K562 (cell line): ENCODE results near the gene DENND1A. TPM values are rescaled to one million over a fixed set of nuclear protein-coding genes. Genes with fewer than 3 reads are reported as not detected.

Source experiments
- DACH1 ChIP-seq: fragments of 450-650 bp; IDR thresholded peaks from 2 replicates; pipeline ENCODE4 v1.6.1; 2018; ENCODE audit not compliant: partially characterized antibody
- DIDO1 ChIP-seq: fragments of 450-650 bp; IDR thresholded peaks from 2 replicates; pipeline ENCODE4 v1.6.1; 2016; ENCODE audit warnings: low read depth, missing biosample characterization, missing genetic modification characterization
- ID3 ChIP-seq, 2 experiments: fragments of 250-450 bp in 1 of 2; fragments of 450-650 bp in 1 of 2; sonication (Bioruptor Pico) in 1 of 2; IDR thresholded peaks; 2 replicates each; pipeline versions ENCODE4 v1.6.1 to v1.8.0; 2016 to 2021; ENCODE audit warnings: mild to moderate bottlenecking in 2 of 2, moderate library complexity in 2 of 2, missing compliant biosample characterization in 1 of 2, missing genetic modification characterization in 1 of 2
- KDM2B ChIP-seq: fragments of 250-450 bp; sonication (Bioruptor Pico); IDR thresholded peaks from 2 replicates; pipeline ENCODE4 v1.8.0; 2021; ENCODE audit warnings: mild to moderate bottlenecking, moderate library complexity
- MBD2 ChIP-seq: sonication (generic); IDR thresholded peaks from 2 replicates; pipeline ENCODE4 v1.6.1; 2016; ENCODE audit warnings: low read depth, borderline replicate concordance
- PTRF ChIP-seq: fragments of 450-650 bp; IDR thresholded peaks from 2 replicates; pipeline ENCODE4 v1.6.1; 2016; ENCODE audit warnings: mild to moderate bottlenecking, missing genetic modification characterization, missing compliant biosample characterization
- RBFOX2 ChIP-seq: fragments of 200-400 bp; formaldehyde crosslinking; IDR thresholded peaks from 2 replicates; pipeline ENCODE4 v1.6.1; 2017; ENCODE audit warnings: low read depth, mild to moderate bottlenecking, low read length, moderate library complexity
- polyA plus RNA-seq, 8 experiments: library from polyadenylated mRNA; depleted of rRNA in 4 of 8; stranded (reverse) in 5 of 8; unstranded in 3 of 8; fragments of >200 nt; fragmentation: Nextera tagmentation in 2 of 8; fragmentation: Illumina TruSeq in 1 of 8; extraction: Ambion mirVana in 2 of 8; extraction: Trizol in 1 of 8; gene quantifications; 2 replicates each; pipeline versions ENCODE4 v1.2.1 to v1.2.3, GENCODE V29; 2011 to 2014; ENCODE audit warnings: inconsistent platforms in 1 of 8, missing spikeins in 1 of 8
- total RNA-seq, 7 experiments: library from RNA; depleted of rRNA in 6 of 7; stranded (reverse); fragments of >200 nt in 6 of 7; fragmentation: Illumina TruSeq in 2 of 7; extraction: Trizol in 2 of 7; gene quantifications; 2 replicates each; pipeline versions ENCODE4 v1.2.1 to v1.2.3, GENCODE V29; 2011 to 2021; ENCODE audit warnings: low replicate concordance in 1 of 7
- TF ChIP-seq, protein P1 (sequence below): fragments of 450-650 bp; IDR thresholded peaks from 2 replicates; pipeline ENCODE4 v1.6.1; 2016; ENCODE audit warnings: antibody characterized with exemption
- TF ChIP-seq, protein P2 (sequence below): fragments of 200-400 bp; formaldehyde crosslinking; IDR thresholded peaks from 2 replicates; pipeline ENCODE4 v1.6.1; 2017; ENCODE audit warnings: mild to moderate bottlenecking, low read depth, low read length, moderate library complexity
- TF ChIP-seq, protein P3 (sequence below): fragments of 250-450 bp; sonication (Bioruptor Pico); IDR thresholded peaks from 2 replicates; pipeline ENCODE4 v1.4.0; 2020; ENCODE audit warnings: mild to moderate bottlenecking
- TF ChIP-seq, protein P4 (sequence below), 2 experiments: fragments of 450-650 bp; IDR thresholded peaks; 2 replicates each; pipeline ENCODE4 v1.6.1; 2016; ENCODE audit warnings: mild to moderate bottlenecking in 2 of 2, borderline replicate concordance in 1 of 2, low read depth in 1 of 2, moderate library complexity in 1 of 2

The DENND1A gene
- total and polyA plus RNA-seq, 9 of the 15 experiments (the other 6 are each of a cell fraction or from before 2014, with no cell fraction given): 7.6 to 29.5 (median 15.7) TPM

DNA sequence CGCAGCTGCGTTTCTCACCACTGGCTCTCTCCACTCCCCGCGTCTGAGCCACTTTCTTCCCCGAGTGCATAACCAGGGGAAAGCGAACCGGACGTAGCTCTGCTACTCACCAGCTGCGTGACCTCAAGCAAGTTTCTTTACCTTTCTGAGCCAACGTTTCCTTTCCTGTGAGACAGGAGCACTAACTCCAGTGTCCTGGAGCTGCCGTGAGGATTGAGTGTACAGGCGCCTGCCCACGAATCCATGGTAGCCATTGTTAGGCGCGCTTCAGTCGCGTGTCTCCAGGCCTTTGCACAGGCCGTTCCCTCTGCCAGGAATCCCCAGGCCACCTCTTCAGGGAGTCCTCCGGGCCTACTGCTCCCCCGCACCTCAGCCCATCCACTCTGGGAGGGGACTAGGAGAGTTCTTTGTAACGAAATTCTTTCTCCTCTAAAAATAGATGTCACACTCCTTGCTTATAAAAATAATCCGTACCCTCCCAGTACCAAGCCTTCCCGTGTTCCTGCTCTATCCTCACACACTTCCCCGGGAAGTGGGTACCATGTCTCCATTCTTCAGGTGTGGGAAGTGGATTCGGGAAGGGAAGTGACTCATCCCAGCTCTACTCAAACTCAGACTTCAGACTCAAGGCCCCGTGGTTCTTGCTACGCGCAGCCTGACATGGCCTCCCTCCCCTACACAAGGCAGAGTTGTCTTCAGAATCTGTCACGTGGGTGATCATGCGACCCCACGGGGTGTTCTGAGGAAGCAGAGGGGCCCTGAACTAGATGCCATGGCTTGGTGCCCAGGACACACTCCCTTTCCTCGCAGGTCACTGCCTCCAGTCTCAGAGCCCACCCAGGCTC, 590.0 kb downstream of the DENND1A start (continued):
- TF ChIP-seq, protein P1, sequence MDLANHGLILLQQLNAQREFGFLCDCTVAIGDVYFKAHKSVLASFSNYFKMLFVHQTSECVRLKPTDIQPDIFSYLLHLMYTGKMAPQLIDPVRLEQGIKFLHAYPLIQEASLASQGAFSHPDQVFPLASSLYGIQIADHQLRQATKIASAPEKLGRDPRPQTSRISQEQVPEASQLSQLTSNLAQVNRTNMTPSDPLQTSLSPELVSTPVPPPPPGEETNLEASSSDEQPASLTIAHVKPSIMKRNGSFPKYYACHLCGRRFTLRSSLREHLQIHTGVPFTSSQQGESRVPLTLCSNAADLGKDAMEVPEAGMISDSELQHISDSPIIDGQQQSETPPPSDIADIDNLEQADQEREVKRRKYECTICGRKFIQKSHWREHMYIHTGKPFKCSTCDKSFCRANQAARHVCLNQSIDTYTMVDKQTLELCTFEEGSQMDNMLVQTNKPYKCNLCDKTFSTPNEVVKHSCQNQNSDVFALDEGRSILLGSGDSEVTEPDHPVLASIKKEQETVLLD: no peak
- TF ChIP-seq, protein P2, sequence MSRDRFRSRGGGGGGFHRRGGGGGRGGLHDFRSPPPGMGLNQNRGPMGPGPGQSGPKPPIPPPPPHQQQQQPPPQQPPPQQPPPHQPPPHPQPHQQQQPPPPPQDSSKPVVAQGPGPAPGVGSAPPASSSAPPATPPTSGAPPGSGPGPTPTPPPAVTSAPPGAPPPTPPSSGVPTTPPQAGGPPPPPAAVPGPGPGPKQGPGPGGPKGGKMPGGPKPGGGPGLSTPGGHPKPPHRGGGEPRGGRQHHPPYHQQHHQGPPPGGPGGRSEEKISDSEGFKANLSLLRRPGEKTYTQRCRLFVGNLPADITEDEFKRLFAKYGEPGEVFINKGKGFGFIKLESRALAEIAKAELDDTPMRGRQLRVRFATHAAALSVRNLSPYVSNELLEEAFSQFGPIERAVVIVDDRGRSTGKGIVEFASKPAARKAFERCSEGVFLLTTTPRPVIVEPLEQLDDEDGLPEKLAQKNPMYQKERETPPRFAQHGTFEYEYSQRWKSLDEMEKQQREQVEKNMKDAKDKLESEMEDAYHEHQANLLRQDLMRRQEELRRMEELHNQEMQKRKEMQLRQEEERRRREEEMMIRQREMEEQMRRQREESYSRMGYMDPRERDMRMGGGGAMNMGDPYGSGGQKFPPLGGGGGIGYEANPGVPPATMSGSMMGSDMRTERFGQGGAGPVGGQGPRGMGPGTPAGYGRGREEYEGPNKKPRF: no peak
- TF ChIP-seq ID3 (CRISPR knock-in tag; IDR thresholded peaks at IDR 0.05) (no peak), ID3 (tag; IDR thresholded peaks at IDR 0.05) (peak; percentile 53; the same call in 1 of the 2 replicates), DACH1 (no peak), KDM2B (CRISPR knock-in tag) (no peak), PTRF (tag) (no peak), RBFOX2 (peak; percentile 61; the same call in 1 of the 2 replicates), MBD2 (no peak), DIDO1 (tag) (no peak)
- TF ChIP-seq, protein P3, sequence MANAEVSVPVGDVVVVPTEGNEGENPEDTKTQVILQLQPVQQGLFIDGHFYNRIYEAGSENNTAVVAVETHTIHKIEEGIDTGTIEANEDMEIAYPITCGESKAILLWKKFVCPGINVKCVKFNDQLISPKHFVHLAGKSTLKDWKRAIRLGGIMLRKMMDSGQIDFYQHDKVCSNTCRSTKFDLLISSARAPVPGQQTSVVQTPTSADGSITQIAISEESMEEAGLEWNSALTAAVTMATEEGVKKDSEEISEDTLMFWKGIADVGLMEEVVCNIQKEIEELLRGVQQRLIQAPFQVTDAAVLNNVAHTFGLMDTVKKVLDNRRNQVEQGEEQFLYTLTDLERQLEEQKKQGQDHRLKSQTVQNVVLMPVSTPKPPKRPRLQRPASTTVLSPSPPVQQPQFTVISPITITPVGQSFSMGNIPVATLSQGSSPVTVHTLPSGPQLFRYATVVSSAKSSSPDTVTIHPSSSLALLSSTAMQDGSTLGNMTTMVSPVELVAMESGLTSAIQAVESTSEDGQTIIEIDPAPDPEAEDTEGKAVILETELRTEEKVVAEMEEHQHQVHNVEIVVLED: no peak
- TF ChIP-seq, protein P4, sequence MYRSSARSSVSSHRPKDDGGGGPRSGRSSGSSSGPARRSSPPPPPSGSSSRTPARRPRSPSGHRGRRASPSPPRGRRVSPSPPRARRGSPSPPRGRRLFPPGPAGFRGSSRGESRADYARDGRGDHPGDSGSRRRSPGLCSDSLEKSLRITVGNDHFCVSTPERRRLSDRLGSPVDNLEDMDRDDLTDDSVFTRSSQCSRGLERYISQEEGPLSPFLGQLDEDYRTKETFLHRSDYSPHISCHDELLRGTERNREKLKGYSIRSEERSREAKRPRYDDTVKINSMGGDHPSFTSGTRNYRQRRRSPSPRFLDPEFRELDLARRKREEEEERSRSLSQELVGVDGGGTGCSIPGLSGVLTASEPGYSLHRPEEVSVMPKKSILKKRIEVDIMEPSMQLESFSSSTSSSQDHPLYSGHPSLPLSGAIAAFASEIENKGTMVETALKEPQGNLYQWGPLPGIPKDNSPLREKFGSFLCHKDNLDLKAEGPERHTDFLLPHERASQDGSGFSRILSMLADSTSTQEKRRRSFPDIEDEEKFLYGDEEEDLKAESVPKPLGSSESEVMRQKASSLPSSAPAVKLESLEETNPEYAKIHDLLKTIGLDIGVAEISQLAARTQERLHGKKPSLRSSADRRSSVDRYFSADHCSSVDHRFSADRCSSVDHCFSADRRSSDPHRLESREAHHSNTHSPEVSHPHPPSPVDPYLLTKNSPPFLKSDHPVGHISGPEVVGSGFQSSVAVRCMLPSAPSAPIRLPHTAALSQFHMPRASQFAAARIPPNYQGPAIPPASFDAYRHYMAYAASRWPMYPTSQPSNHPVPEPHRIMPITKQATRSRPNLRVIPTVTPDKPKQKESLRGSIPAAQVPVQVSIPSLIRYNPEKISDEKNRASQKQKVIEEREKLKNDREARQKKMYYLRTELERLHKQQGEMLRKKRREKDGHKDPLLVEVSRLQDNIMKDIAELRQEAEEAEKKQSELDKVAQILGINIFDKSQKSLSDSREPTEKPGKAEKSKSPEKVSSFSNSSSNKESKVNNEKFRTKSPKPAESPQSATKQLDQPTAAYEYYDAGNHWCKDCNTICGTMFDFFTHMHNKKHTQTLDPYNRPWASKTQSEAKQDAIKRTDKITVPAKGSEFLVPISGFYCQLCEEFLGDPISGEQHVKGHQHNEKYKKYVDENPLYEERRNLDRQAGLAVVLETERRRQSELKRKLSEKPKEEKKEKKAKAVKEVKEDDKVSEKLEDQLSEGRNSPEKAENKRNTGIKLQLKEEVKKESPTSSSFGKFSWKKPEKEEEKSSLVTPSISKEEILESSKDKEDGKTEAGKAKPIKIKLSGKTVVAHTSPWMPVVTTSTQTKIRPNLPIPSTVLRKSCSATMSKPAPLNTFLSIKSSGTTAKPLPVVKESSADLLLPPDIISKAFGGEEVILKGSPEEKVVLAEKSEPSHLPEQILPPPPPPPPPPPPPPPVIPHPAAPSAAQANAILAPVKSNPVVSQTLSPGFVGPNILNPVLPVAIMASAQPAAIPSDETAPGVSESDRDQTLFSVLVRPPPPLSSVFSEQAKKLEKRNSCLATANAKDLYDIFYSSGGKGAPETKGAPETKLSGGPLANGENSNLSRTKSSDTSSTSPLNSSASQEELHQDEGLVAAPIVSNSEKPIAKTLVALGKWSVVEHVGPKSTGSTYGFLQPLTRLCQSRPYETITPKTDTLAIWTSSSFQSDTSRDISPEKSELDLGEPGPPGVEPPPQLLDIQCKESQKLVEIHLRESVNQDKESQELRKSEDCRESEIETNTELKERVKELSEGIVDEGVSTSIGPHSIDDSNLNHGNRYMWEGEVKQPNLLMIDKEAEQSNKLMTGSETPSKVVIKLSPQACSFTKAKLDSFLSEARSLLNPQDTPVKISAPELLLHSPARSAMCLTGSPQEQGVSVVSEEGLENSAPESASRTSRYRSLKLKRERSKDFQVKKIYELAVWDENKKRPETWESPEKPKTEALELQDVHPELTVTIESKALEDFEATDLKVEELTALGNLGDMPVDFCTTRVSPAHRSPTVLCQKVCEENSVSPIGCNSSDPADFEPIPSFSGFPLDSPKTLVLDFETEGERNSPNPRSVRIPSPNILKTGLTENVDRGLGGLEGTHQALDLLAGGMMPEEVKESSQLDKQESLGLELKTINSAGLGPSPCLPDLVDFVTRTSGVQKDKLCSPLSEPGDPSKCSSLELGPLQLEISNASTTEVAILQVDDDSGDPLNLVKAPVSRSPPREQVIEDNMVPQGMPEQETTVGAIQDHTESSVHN (IDR thresholded peaks at IDR 0.05; ENCODE audit: borderline replicate concordance in 1 of 2, low read depth in 1 of 2): no peak
